GM21367 (cell line): ENCODE data around the gene GFER.
"Not testable (repeated sequence)": the region's sequence is repeated elsewhere in the genome, so short reads cannot be mapped to it uniquely, and the experiment has no call there.

Experiments used
- ATAC-seq: cut with Tn5 transposase; IDR thresholded peaks from one replicate; pipeline ENCODE4 v1.9.1; 2021; ENCODE audit not compliant: unreplicated experiment

GFER gene

DNA sequence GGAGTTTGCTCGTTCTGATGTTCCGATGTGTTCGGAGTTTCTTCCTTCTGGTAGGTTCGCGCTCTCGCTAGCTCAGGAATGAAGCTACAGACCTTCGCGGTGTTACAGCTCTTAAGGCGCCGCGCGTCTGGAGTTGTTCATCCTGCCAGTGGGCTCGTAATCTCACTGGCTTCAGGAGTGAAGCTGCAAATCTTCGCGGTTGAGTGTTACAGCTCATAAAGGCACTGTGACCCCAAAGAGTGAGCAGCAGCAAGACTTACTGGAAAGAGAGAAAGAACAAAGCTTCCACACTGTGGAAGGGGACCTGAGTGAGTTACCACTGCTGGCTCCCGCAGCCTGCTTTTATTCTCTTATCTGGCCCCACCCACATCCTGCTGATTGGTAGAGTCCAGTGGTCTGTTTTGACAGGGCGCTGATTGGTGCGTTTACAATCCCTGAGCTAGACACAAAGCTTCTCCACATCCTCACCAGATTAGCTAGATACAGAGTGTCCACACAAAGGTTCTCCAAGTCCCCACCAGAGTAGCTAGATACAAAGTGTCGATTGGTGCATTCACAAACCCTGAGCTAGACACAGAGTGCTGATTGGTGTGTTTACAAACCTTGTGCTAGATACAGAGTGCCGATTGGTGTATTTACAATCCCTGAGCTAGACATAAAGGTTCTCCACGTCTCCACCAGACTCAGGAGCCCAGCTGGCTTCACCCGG, 26.4 kb upstream of the GFER start:
- ATAC-seq, result not testable (repeated sequence)

DNA sequence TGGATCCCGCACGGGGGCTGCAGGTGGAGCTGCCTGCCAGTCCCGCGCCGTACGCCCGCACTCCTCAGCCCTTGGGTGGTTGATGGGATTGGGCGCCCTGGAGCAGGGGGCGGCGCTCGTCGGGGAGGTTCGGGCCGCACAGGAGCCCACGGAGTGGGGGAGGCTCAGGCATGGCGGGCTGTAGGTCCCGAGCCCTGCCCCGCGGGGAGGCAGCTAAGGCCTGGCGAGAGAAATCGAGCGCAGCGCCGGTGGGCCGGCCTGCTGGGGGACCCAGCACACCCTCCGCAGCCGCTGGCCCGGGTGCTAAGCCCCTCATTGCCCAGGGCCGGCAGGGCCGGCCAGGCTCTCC, 25.9 kb upstream of the GFER start:
- ATAC-seq, result not testable (repeated sequence)

- ATAC-seq, result no peak
Observed at GRCh38 chr16:1958715-1959268, 25.2 kb upstream of the GFER start.

GRCh38 chr16:1959269-1960039, 24.5 kb upstream of the GFER start, which contains the start of gene NDUFB10:
TSS of gene NDUFB10 (plus strand) at chr16:1959538. CDS start at chr16:1959625, 87 bp downstream.
- peak; percentile 52 for ATAC-seq

DNA sequence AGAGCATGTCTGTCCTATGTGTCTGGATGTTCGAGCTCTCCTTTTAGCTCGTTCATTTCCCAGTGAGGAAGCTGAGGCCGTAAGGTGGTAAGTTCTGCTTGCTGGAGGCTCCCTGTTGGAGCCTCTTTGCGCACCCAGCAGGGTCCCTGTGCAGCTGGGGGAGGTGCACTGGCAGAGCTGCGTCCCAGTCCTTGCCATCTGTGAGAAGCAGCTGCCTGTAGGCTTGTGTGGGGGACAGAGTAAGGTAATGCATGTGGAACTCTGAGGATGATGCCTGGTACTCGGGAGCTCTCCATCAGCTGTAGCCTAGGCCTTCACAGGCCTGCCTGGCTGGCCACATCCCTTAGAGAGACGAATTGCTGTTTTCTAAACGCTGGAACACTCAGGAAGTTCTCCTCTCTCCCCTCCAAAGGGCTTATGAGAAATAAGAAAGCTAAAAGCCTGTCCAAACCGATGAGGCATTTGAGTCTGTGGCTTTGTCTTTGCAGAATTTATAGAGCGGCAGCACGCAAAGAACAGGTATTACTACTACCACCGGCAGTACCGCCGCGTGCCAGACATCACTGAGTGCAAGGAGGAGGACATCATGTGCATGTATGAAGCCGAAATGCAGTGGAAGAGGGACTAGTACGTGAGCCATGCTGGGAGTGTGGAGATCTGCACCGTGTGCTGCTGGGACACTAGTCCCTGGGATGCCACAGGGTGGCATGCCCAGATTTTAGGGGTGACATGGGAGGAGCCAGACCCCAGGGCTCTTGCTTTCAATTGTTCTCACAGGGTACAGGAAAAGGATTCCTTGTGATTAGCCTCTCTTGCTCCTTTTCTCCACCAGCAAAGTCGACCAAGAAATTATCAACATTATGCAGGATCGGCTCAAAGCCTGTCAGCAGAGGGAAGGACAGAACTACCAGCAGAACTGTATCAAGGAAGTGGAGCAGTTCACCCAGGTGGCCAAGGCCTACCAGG, 23.0 kb upstream of the GFER start:
- no peak for ATAC-seq

GRCh38 chr16:1961651-1962067, 22.3 kb upstream of the GFER start:
- no peak for ATAC-seq

DNA sequence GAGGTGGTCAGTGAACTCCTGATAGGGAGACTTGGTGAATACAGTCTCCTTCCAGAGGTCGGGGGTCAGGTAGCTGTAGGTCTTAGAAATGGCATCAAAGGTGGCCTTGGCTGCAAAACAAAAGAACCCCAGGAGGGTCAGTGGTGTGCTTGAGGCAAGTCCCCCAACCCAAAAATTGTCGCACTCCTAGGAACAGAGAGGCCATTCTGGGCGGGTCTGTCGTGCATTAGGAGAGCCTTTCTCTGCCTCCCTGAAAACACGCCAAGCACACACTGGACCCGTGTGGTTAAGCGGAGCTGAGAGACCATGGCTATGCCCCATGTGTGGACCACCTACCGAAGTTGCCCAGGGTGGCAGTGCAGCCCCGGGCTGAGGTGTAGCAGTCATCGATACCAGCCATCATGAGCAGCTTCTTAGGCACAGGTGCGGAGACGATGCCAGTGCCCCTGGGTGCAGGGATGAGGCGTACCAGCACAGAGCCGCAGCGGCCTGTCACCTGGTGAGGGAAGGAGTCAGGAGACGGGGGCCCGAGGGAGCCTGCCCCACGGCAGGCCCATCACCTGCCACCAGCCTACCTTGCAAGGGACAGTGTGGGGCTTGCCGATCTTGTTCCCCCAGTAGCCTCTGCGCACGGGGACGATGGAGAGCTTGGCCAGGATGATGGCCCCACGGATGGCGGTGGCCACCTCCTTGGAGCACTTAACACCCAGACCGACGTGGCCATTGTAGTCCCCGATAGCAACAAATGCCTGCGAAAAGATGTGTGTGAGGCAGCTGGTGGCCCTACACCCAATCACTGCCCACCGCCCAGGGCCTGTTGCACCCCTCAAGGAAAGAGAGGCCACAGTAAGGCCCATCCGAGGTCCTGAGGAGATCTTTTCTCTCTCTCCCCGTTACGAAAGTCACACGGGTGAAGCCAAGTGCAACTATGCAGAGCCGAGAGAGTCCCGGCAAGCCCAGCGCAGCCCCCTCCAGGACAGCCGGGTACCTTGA, 21.5 kb upstream of the GFER start:
- ATAC-seq, result not testable (repeated sequence)

DNA sequence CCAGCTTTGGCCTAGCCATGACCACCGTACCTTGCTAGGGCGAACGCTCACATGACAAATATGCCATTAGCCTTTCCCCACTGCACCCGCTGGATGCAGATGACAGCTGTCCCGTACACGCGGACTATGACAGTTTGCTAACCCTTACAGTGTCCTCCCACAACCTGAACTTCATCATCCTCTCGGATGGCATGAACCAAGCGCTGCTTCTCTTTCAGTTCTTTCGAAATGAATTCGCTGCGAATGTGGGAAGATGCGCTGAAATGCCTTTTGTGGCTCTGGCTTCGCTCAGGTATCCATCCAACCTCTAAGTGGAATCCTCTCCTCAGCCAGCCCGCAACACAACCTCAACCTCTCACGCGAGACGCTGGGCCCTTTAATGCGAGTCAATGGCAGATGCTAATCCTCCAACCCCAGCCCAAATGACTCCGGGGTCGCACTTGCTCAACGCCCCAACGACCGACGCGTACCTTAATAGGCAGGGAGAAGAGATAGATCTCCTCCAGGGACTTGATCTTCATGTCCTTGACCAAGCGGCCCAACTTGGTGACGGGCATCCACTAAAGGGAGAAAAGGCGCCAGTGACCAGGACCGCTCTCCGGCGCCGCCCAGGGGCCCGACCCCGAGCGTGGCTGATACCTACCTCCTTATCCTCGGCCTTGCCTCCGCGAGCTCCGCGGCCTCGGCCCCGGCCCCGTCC, 20.0 kb upstream of the GFER start:
- ATAC-seq, result no peak

DNA sequence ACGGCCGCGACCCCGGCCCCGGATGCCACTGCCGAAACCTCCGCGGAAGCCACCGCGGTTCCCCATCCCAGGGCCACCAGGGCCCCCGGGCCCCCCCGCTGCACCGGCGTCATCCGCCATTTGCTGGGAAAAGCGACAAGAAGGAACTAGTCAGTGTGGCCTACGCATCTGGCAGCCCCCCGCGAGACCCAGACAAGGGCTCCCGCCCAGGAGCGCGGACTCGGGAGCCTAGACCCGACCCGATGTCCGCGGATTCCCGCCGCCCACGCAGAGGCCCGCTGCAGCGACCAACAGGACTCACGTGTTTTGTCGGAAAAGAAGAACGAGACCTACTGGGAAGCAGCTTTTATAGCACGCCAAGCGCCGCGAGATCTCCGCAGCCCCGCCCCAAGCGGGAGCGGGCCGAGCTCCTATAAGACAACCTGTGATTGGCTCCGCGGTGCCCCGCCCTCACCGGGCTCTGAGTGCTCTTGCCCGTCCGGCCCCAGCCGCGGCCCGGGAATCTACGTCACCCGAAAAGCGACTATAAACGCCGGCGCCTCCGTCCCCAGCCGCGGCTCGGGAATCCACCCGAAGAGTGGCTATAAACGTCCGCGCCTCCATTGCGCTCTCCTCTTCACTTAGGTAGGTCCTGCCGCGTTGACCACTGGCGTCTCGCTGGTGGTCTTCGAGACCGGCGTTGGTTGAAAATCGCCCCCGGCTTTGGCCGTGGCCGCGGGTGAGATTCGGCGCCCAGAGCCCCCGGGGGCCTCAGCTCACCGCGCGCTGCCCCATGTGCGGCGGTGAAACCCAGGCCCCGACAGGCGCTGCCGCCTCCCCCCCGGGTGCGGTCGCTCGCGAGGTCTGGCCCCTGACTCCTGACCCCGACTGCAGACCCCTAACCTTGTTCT, 19.2 kb upstream of the GFER start, which contains the start of gene RPS2:
Gene RPS2 (minus strand): TSS at position 321 of the 890 bp plus-strand sequence. CDS start 201 bp downstream, at position 120.
- peak; percentile 61 for ATAC-seq

DNA sequence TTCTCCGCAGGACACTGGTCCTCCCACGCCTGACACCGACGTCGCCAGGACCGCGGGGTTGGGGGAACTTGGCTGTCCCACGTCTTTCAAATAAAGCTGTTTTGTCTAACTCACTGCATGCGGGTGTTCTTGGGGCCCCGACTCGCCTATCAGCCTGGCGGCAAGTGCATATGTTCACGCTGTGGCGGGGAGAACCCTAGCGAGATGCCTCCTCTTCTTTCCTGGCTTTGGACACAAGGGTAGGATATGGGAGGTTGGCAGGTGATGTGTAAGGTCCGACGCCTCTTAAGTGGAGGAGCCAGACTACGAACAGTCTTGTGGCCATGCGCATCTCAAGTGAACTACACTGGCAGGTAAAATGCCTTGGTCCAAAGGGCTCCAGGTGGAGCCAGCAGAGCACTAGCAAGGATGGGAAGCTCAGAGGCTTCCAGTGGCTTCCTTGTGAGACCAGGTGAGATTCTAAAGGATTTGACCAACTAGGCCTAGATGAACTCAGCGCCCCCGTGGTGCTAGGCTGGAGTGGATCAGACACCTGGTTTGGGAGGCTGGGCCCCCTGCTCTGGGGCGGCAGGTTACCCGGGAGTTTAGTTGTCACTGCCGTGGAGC, 18.5 kb upstream of the GFER start:
- ATAC-seq, result no peak

GRCh38 chr16:1966460-1966859, 17.5 kb upstream of the GFER start, which contains the start of gene RNF151:
TSS of gene RNF151 (plus strand) at chr16:1966856. CDS start at chr16:1966882, 26 bp downstream.
- ATAC-seq, result no peak

- ATAC-seq, result no peak
Observed at GRCh38 chr16:1968146-1968953, 15.6 kb upstream of the GFER start.

GRCh38 chr16:1971796-1972489, 12.1 kb upstream of the GFER start, which contains the start of gene TBL3:
TSS of gene TBL3 (plus strand) at chr16:1972053. CDS start at chr16:1972165, 112 bp downstream.
- ATAC-seq, result peak; percentile 63

DNA sequence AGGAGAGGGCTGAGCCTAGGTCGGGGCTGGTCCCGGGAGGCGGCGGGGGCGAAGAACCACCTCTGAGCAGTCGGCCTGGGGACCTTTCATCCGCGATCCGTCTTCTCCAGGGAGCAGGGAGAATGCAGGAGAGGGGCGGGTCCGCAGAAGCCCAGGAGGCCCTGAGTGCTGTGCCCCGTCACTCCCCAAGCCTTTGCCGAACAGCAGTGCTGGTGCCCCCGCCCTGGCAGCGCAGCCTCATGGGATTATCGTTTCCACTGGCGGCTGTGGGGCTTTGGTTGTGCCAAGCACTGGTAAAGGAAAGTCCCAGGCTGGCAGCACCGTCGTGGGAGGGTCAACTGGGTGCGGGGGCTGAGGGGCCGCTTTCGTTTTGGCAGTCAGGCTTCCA, 11.5 kb upstream of the GFER start:
- no peak for ATAC-seq

GRCh38 chr16:1973461-1974156, 10.4 kb upstream of the GFER start:
- ATAC-seq, result no peak
